NT2/D1 (cell line): ENCODE results near the gene UGT1A5.

Experiments used
- DNase-seq: peaks from one replicate; pipeline ENCODE4 v3.0.0-alpha.2; 2011; ENCODE audit warnings: low read depth, low spot score
- H3K27me3 ChIP-seq: 2 replicates; pipeline ENCODE4 v1.6.0; 2011; ENCODE audit warnings: mild to moderate bottlenecking; ENCODE audit not compliant: insufficient read length, insufficient read depth
- H3K36me3 ChIP-seq: 2 replicates; pipeline ENCODE4 v1.6.1; 2011; ENCODE audit warnings: mild to moderate bottlenecking, low read length, mixed read lengths; ENCODE audit not compliant: insufficient read depth, insufficient read length
- H3K4me1 ChIP-seq: 2 replicates; pipeline ENCODE4 v1.5.1; 2011; ENCODE audit not compliant: insufficient read depth, insufficient read length
- H3K4me3 ChIP-seq: 2 replicates; pipeline ENCODE4 v1.5.1; 2011; ENCODE audit warnings: low read depth; ENCODE audit not compliant: insufficient read length
- H3K9ac ChIP-seq: 2 replicates; pipeline ENCODE4 v1.6.0; 2011; ENCODE audit warnings: low read depth; ENCODE audit not compliant: insufficient read length
- H3K9me3 ChIP-seq: 2 replicates; pipeline ENCODE4 v1.5.1; 2011; ENCODE audit warnings: mild to moderate bottlenecking, low read length; ENCODE audit not compliant: insufficient read depth
- SUZ12 ChIP-seq: IDR thresholded peaks from 2 replicates; pipeline ENCODE4 v1.6.1; 2011; ENCODE audit not compliant: insufficient read length, insufficient read depth; ENCODE audit errors: extremely low read depth
- YY1 ChIP-seq: IDR thresholded peaks from 2 replicates; pipeline ENCODE4 v1.6.1; 2011; ENCODE audit not compliant: insufficient read length, insufficient read depth
- ZNF274 ChIP-seq: IDR thresholded peaks from 2 replicates; pipeline ENCODE4 v1.6.1; 2011; ENCODE audit warnings: mild to moderate bottlenecking, low read depth, low read length

Gene UGT1A5

DNA sequence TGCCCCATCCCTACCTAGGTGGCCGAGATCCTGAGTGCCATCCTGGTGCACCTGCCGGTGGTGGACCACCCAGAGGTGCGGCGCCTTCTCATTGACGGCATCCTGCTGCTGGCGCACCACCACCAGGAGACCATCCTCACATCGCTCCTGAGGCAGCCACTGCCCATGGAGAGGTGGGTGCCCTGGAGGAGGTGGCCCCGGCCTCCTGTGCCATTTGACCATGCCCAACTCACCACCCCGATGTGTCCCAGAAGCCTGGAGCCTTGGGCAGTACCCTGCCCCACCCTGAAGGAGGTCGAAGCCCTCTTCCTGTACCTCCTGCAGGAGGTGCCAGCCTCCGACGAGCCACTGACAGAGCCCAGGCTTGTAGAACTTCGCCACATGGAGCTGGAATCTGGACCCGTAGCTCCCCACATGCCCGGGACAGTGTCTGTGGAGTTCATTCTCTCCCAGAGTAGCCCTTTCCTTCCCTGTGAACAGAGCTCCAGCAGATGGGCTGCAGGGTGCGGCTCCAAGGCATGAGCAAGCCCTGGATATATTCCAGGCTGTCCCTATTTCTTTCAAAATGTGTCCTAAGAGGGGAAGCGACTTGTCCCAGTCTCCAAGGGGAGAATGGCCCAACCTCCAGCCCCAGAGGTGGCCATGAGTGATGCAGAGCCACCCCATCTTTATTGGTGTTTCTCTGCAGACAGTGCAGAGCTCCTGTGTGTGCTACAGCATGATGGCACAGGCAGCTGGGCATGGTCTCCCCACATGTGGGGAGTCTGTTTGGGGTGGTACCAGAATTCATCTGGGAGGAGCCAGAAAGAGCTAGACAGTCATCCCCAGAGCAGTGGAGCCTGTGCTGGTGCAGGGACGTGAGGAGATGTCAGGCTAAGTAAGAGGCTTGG lies 107.4 kb downstream of the UGT1A5 start:
- no peak for DNase-seq
- H3K4me1 ChIP-seq, result peaks cover 7% of the 10 kb centered on the region
- no peak overlapping the region for H3K9ac ChIP-seq
- no peak overlapping the region for H3K4me3 ChIP-seq
- H3K27me3 ChIP-seq, result peaks cover 2% of the 10 kb centered on the region
- no peaks in the 10 kb centered on the region for H3K36me3 ChIP-seq
- H3K9me3 ChIP-seq, result no peaks in the 10 kb centered on the region
- TF ChIP-seq ZNF274, result no peak
- TF ChIP-seq YY1, result no peak
- TF ChIP-seq SUZ12, result no peak

DNA sequence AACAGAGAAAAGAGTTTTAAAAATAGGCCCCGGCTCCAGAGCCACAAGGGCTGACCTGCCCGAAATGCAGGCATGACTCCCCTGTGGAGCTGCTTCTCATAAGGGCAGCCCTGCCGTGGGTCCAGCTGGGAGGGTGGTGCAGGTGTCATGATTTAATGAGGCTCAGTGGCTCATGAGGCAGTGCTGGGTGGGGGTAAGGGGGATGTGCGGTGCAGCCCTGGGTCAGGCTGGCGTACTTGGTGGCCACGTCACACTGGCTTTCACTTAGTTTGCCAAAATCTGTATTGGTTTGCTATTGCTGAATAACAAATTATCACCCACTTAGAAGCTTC lies 108.0 kb downstream of the UGT1A5 start:
- DNase-seq, result no peak
- Histone ChIP-seq H3K9ac (no peak overlapping the region), H3K27me3 (peaks cover 2% of the 10 kb centered on the region), H3K9me3 (no peaks in the 10 kb centered on the region), H3K4me3 (no peak overlapping the region), H3K4me1 (peaks cover 7% of the 10 kb centered on the region), H3K36me3 (no peaks in the 10 kb centered on the region)
- TF ChIP-seq SUZ12, result no peak
- no peak for TF ChIP-seq ZNF274
- no peak for TF ChIP-seq YY1

DNA sequence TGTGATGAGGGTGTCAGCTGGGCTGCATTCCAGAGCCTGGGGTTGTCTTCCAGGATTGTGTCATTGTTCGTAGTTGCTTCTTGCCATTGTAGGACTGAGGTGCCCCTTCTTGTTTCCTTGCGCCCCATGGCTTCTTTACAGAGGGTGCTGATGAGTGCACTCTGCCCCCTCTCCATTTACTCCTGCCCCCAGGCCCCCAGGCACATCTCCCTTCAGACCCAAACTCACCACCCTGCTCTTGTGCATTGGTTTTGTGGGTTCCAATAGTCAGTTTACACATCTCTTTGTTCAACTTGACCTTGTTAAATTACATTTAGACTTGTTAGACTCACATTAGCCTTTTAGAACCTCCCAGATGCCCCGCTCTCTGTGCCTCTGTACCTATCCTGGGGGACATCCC lies 108.5 kb downstream of the UGT1A5 start:
- DNase-seq, result no peak
- no peak for TF ChIP-seq YY1
- no peak for TF ChIP-seq ZNF274
- TF ChIP-seq SUZ12, result no peak

DNA sequence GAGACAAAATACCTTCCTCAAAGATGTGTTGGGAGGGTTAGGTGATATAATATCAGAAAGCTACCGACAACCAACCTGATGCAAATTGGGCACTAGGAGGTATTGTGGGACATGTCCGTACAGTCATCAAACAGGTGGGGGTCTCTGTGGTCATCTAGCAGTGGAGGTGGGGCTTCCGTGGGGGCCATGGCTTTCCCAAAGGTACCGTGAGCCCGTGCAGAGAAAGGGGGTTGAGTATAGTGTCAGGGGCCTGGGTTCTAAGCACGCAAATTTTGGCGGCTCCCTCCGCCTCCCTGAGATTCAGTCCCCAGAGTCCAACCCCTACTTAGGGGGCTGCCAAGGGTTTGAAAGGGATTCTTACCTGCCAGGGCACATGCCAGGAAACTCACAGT lies 109.0 kb downstream of the UGT1A5 start:
- H3K4me3 ChIP-seq, result no peak overlapping the region
- no peak overlapping the region for H3K9ac ChIP-seq
- DNase-seq, result no peak
- no peak for TF ChIP-seq ZNF274
- no peak for TF ChIP-seq SUZ12
- no peak for TF ChIP-seq YY1
- no peaks in the 10 kb centered on the region for H3K9me3 ChIP-seq
- peaks cover 2% of the 10 kb centered on the region for H3K27me3 ChIP-seq
- H3K4me1 ChIP-seq, result peaks cover 7% of the 10 kb centered on the region
- H3K36me3 ChIP-seq, result no peaks in the 10 kb centered on the region

More for the DNA sequence above, 108.5 kb downstream of the UGT1A5 start:
- Histone ChIP-seq H3K4me1 (peaks cover 7% of the 10 kb centered on the region), H3K4me3 (no peak overlapping the region), H3K9me3 (no peaks in the 10 kb centered on the region), H3K36me3 (no peaks in the 10 kb centered on the region), H3K9ac (no peak overlapping the region), H3K27me3 (peaks cover 2% of the 10 kb centered on the region)

DNA sequence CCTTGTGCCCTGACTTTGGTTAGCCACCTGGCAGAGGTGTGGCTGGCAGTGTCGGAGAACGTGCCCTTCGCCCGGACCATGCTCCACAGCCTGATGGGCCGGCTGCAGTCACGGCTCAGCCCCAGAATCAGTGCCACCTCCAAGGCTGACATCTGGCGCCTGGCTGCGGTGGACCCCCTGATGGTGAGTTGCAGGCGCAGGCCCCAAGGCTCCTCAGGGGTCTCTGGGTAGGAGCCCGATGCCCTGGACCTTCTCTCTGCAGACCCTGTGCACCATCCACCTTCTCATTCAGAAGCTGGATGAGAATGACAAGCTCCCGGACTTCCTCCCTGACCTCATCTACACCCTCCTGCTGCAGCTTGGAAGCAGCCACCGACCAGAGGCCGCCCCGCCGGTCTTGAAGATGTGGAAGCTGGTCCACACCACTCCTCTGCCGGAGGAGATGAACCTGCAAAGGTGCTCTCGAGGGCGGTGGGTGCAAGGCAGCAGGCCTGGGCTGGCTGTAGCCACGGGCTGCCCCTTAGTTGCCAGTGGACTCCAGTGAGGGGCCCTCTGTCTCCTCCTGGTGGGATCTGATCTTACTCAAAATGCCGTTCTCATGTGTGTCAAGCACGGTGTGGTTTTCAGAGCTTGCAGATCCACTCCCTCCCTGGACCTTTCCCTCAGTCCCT lies 109.5 kb downstream of the UGT1A5 start:
- Histone ChIP-seq H3K4me1 (peaks cover 7% of the 10 kb centered on the region), H3K27me3 (peaks cover 2% of the 10 kb centered on the region), H3K9me3 (no peaks in the 10 kb centered on the region), H3K36me3 (no peaks in the 10 kb centered on the region), H3K4me3 (no peak overlapping the region), H3K9ac (no peak overlapping the region)
- TF ChIP-seq ZNF274, result no peak
- TF ChIP-seq SUZ12, result no peak
- TF ChIP-seq YY1, result no peak
- no peak for DNase-seq
